Amniotic epithelial cell (primary cell): ENCODE data around the gene CBX3.
"Not testable (repeated sequence)": the region's sequence is repeated elsewhere in the genome, so short reads cannot be mapped to it uniquely, and the experiment has no call there.

ENCODE experiments used
- DNase-seq: peaks from one replicate; pipeline ENCODE4 v3.0.0-alpha.2; 2010; ENCODE audit warnings: low read depth

Gene CBX3

GRCh38 chr7:26170663-26171062 is 30.9 kb upstream of the CBX3 start:
- DNase-seq = peak; percentile 48

DNA sequence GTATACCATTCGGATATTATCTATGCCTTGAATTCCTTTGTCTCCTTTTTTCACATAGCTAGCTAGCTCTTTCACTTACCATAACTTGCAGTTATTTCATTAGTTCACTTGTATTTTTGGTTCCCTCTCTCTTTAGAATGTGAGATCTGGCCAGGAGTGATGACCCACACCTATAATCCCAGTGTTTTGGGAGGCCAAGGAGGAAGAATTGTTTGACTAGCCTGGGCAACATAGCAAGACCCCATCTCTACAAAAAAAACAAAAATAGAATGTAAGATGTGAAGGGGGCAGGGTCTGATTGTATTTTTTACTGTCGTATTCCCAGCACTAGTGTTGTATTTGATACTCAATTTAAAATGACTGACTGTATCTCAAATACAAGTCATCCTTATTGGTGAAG is 29.9 kb upstream of the CBX3 start:
- no peak for DNase-seq

DNA sequence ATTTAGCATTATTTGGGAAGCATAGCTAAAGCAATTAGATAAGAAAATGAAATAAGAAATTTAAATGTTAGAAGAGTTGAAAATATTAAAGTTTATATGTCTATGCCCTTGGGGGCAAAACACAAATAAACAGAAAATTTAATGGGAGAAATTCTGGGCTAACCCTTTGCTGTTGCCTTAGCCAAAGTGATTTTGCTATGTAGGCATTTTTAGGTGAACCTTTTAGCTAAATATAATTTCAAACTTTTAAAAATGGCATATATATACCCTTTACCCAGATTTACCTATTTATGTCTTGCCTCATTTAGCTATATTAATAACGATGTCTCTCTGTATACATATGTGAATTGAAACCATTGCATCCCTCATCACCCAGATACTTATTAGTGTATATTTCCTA is 29.5 kb upstream of the CBX3 start:
- DNase-seq = no peak

GRCh38 chr7:26175903-26176302 is 25.6 kb upstream of the CBX3 start:
- DNase-seq = not testable (repeated sequence)

DNA sequence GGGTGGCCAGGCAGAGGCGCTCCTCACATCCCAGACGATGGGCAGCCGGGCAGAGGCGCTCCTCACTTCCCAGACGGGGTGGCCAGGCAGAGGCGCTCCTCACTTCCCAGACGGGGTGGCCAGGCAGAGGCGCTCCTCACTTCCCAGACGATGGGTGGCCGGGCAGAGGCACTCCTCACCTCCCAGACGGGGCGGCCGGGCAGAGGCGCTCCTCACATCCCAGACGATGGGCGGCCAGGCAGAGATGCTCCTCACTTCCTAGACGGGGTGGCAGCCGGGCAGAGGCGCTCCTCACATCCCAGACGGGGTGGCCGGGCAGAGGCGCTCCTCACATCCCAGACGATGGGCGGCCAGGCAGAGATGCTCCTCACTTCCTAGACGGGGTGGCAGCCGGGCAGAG is 24.8 kb upstream of the CBX3 start:
- not testable (repeated sequence) for DNase-seq

DNA sequence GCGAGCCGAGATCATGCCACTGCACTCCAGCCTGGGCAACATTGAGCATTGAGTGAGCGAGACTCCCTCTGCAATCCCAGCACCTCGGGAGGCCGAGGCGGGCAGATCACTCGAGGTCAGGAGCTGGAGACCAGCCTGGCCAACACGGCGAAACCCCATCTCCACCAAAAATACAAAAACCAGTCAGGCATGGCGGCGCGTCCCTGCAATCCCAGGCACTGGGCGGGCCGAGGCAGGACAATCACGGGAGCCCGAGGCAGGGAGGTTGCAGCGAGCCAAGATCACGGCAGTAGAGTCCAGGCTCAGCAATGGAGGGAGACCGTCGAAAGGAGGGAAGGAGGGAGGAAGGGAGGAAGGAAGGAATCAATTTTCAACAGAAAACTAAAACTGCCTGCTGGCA is 24.3 kb upstream of the CBX3 start:
- DNase-seq = not testable (repeated sequence)

- no peak for DNase-seq
Observed at GRCh38 chr7:26178272-26178960, 23.1 kb upstream of the CBX3 start.

DNA sequence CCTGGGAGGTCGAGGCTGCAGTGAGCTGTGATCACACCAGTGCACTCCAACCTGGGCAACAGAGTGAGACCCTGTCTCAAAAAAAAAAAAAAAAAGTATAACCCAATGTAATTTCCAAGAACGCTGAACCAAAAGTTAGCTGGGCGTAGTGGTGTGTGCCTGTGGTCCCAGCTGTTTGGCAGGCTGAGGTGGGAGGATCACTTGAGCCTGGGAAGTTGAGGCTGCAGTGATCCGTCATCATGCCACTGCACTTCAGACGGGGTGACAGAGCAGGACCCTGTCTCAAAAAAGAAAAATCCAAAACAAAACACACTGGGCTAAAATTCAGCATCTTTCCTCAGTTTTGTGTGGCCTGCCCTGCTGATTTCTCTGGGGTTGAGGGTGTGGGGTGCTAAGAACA is 22.1 kb upstream of the CBX3 start:
- DNase-seq = no peak

DNA sequence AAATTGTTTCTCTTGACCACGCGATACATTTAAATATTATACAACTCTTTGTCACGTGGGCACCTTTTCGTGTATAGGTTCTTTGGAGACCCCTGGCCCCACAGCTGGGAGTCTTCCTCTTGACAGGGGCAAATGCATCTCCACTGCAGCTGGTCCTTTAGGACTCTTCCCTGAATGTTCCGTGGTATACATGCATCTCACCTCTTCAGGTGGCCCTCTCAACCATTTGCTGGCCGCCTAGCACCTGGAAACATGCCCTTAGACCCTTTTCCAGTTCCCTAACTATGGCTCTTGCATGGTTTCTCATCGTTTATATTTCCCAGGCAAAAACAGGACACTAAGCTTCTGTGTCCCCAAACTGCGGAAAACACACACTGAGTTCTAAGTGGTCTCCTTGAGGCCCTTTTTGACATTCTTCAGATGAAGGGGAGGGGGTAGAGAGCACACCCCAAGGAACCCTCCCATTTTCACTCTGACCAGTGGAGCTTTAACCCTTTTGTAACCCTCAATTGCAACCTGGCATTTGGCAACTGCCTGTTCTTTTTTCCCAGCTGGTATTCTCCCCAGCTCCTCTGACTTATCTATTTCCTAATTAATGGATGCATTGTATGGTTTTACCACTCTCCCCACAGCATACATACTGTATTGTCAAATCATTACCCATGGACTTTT is 21.6 kb upstream of the CBX3 start:
- no peak for DNase-seq

- DNase-seq = no peak
Observed at GRCh38 chr7:26180792-26181198, 20.8 kb upstream of the CBX3 start.

- DNase-seq = no peak
Observed at GRCh38 chr7:26181474-26182227, 19.9 kb upstream of the CBX3 start.

- no peak for DNase-seq
Observed at GRCh38 chr7:26182283-26182682, 19.3 kb upstream of the CBX3 start.

DNA sequence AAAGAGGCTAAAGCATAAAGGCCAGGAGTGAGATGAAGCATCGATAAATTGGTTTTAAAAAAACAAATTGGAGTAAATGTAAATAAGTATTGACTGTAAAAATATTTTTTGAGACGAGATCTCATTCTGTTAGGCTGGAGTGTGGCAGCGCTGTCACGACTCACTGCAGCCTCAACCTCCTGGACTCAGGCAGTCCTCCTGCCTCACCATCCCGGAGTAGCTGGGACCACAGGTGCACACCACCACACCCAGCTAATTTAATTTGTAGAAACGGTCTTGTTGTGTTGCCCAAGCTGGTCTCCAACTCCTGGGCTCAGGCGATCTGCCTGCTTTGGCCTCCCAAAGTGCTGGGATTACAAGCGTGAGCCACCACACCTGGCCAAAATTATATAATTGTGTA is 18.8 kb upstream of the CBX3 start:
- no peak for DNase-seq

DNA sequence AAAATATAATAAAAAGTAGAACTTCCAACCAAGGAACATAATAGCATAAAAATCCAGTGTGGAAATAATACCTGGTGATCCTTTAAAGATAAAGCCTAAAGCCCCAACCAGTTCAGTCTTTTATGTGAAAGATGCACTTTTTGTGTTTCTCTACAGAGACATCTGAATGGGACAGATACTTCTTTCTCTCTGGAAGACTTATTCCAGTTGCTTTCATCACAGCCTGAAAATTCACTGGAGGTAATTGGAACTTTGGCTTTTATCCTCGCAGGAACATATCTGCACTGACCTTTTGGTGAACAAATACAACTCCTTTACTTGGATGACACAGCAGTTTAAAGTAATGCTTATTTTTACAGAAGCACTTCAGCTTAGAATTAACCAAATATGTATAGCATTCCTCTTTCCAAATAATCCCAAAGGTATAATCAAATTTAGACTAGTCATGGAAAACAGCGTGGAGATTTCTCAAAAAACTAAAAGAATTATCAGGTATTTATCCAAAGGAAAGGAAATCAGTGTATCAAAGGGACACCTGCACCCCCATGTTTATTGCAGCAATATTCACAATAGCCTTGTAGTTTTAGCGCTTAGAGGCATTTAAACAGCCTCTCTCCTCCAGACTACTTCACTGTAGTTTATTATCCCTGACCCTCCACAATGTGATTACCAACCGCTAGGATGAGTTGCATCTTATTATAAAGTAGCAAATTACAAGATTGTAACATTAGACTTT is 17.8 kb upstream of the CBX3 start:
- DNase-seq = no peak

DNA sequence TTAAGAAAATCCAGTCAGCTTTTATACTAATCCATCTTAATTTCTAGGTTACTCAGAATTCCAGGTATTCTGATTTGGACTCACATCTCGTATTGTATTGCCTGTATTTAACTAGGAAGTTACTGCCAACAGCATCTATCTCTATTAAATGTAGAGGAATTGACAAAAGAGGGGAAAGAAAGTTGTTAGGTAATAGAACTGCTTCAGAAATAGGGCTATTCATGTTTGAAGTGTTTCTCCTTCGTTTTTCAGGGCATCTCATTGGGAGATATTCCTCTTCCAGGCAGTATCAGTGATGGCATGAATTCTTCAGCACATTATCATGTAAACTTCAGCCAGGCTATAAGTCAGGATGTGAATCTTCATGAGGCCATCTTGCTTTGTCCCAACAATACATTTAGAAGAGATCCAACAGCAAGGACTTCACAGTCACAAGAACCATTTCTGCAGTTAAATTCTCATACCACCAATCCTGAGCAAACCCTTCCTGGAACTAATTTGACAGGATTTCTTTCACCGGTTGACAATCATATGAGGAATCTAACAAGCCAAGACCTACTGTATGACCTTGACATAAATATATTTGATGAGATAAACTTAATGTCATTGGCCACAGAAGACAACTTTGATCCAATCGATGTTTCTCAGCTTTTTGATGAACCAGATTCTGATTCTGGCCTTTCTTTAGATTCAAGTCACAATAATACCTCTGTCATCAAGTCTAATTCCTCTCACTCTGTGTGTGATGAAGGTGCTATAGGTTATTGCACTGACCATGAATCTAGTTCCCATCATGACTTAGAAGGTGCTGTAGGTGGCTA is 17.1 kb upstream of the CBX3 start:
- DNase-seq = not testable (repeated sequence)

- DNase-seq = no peak
Observed at GRCh38 chr7:26185131-26185843, 16.3 kb upstream of the CBX3 start.

DNA sequence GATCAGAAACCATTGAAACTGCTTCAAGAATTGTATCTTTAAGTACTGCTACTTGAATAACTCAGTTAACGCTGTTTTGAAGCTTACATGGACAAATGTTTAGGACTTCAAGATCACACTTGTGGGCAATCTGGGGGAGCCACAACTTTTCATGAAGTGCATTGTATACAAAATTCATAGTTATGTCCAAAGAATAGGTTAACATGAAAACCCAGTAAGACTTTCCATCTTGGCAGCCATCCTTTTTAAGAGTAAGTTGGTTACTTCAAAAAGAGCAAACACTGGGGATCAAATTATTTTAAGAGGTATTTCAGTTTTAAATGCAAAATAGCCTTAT is 15.7 kb upstream of the CBX3 start:
- no peak for DNase-seq

- DNase-seq = no peak
Observed at GRCh38 chr7:26186364-26187311, 14.9 kb upstream of the CBX3 start.

GRCh38 chr7:26187380-26188205 is 14.0 kb upstream of the CBX3 start:
- DNase-seq = no peak
